ENCODE results near the gene ZNF48.

DNA sequence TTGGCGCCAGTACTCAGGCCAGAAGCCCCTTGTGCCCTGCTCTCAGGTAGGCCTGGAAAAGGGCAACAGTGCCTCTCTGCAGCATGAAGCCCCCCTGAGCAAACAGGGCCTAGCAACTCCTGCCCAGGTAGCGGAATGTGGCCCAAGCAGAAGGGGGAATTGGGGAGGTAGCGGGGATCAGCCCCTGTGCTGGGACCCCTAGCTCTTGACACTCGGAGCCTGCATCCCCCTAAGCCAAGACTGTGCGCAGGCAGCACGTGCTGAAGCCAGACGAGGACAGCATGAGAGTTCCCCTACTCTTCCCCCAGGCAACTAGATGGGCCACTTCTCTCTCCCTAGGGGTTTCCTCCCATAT, 39.3 kb upstream of the ZNF48 start:
- TF ChIP-seq, protein P1, sequence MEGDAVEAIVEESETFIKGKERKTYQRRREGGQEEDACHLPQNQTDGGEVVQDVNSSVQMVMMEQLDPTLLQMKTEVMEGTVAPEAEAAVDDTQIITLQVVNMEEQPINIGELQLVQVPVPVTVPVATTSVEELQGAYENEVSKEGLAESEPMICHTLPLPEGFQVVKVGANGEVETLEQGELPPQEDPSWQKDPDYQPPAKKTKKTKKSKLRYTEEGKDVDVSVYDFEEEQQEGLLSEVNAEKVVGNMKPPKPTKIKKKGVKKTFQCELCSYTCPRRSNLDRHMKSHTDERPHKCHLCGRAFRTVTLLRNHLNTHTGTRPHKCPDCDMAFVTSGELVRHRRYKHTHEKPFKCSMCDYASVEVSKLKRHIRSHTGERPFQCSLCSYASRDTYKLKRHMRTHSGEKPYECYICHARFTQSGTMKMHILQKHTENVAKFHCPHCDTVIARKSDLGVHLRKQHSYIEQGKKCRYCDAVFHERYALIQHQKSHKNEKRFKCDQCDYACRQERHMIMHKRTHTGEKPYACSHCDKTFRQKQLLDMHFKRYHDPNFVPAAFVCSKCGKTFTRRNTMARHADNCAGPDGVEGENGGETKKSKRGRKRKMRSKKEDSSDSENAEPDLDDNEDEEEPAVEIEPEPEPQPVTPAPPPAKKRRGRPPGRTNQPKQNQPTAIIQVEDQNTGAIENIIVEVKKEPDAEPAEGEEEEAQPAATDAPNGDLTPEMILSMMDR (IDR thresholded peaks at IDR 0.05): no peak
- TF ChIP-seq EZH2 (IDR thresholded peaks at IDR 0.05; ENCODE audit: borderline replicate concordance, insufficient read depth, low read depth, low read length, poor library complexity, severe bottlenecking): no peak
